HG03097 (cell line): ENCODE data around the gene CYTH2.
A peak's percentile ranks its signal among the peaks of the same experiment; 100 is the strongest.

Experiments used
- ATAC-seq: cut with Tn5 transposase; IDR thresholded peaks from one replicate; pipeline ENCODE4 v1.9.1; 2021; ENCODE audit not compliant: unreplicated experiment, low FRiP score

CYTH2 gene

DNA sequence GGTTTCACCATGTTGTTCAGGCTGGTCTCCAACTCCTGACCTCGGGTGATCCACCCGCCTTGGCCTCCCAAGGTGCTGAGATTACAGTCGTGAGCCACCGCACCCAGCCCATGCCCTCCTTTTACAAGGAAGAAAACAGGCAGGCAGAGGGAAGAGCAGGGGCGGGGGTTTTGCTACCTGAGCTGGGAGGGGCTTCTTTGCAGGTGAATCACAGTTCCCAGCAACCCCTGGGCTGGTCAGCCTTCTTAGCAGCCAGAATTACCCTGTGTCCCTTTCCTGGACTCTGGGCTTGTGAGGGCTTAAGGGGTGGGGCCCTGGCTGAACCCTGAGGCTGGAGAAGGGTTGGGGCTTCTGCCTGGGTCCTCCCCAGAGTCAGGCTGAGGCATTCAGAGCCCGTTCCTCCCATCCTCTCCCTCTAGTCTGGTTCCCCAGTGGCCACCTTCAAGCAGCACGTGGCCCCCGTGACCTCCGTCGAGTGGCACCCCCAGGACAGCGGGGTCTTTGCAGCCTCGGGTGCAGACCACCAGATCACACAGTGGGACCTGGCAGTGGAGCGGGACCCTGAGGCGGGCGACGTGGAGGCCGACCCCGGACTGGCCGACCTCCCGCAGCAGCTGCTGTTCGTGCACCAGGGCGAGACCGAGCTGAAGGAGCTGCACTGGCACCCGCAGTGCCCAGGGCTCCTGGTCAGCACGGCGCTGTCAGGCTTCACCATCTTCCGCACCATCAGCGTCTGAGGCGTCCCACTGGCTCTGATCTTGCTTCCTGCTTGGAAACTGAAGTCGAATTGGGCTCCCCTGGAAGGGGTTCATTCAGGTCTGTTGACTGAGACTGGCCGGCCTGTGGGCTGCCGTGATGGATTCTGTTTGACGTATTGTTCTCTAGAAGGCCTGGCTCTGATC lies 16.6 kb upstream of the CYTH2 start:
- no peak for ATAC-seq

DNA sequence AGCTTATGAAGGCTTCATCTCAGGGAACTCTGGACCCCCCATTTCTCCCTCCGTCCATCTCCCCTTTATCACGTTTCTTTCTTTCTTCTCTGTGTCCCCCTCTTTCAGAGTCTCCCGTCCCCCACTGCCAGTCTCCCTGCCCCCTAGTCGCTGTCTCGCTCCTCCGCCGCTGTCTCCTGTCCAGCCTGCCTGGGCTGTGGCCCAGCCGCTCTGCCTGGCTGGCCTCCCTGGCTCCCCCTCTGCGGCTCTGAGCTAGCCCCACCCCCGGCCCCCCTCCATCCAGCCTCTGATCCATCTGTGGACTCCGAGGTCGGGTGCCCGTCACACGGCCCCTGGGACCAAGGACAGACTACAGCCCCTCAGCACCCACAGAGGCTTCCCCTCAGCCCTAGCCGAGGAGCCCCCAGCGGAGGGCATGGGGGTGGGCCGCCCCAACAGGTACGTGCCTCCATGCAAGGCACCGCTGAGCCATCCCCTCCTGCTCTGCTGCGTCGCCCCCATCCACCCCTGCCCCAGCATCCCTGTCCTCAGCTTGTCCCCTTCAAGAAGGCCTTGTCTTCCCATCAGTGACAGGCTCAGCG lies 14.9 kb upstream of the CYTH2 start:
- ATAC-seq, result no peak

DNA sequence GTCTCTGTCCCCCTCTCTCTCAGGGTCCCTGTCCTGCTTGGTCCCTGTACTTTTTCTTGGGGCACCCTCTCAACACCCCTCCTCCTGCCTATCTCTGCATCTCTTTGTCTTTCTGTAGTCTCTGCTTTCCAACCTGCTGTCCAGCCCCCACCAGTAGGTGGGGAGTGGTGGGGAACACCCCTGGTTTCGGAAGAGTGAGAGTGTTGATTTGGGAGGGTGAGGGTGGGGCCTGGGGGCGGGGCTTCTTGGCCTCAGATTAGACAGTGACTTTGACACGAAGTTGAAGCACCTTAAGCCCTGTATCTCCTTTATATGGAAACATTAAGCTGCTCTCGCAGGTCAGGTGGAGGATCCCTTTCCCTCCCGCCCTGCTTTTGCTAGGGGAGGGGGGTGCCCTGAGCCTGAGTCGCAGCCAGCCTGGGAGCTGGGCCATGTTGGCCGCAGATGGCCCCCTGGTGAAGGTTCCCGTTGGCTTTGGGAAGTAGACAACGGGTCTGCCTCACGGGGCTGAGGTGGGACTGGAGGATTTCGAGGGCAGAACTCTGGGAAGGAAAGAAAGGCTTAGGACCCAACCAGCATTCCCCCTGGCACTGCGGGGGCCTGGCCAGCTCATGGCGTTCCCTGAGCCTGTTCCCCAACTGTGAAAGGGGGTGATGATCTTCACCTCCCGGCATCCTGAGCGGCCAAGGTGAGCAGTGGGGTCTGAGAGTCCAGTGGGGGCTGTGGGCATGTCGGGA lies 13.8 kb upstream of the CYTH2 start, which contains the start of gene KCNJ14:
Gene KCNJ14, plus strand, starts transcription at position 404 of the 737 bp plus-strand sequence. CDS start 6,151 bp downstream, outside the sequence.
- no peak for ATAC-seq

DNA sequence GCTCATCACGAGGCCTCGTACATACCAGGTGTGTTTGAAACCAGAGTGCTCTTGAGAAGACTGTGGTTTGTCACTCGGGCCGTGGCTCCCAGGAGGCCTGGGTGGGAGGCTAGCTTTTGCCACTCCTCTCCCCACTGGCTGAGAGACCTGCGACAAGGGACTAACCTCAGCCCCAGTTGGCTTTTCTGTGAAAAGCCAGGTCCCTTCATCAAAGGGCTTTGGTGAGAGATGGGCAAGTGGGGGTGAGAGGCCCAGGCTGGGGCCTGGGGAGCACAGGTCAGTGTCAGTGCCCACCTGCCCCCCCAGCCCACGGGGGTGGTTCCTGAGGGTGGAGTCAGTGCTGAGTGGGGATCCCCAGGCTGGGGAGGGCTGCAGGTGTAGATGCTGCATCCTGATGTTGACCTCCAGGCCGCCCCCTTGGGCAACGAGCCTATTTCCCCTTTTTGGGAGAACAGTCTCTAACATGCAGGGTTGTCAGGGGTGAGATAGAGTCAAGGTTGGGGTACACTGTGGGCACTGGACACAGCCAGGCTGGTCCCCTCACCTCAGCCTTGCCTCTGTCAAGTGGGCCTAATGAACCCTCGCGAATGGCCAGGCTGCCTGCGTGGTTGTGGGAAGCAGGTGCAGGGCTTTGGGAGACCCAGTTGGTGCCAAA lies 13.1 kb upstream of the CYTH2 start:
- ATAC-seq, result no peak

DNA sequence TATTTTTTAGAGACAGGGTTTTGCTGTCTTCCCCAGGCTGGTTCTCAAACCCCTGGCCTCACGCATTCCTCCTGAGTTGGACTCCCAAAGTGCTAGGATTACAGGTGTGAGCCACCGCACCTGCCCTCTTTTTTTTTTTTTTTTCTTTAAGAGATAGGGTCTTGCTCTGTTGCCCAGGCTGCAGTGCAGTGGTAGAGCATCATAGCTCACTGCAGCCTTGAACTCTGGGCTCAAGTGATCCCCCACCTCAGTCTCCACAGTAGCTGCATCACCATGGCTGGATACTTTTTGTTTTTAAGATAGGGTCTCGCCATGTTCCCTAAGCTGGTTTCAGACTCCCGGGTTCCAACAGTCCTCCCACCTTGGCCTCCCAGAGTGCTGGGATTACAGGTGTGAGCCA lies 12.3 kb upstream of the CYTH2 start:
- ATAC-seq, result no peak

DNA sequence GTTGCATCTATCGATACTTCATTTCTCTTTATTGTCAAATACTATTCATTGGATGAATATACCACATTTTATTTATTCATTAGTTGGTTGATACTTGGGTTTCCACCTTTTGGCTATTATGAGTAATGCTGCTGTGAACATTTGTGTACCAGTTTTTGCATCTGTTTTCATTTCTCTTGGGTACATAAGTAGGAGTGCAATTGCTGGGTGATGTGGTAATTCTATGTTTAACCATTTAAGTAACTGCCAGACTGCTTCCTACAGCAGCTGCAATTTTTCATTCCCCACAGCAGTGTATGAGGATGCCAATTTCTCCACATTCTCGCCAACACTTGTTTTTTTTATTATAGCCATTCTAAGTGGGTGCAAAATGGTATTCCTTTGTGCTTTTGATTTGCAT lies 11.2 kb upstream of the CYTH2 start:
- no peak for ATAC-seq

DNA sequence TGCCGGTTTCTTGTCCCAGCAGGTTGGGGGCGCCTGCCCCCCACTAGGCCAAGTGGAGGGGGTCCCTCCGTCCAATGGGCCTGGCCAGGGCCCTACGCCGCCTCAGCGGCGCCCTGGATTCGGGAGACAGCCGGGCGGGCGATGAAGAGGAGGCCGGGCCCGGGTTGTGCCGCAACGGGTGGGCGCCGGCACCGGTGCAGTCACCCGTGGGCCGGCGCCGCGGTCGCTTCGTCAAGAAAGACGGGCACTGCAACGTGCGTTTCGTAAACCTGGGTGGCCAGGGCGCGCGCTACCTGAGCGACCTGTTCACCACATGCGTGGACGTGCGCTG lies 7.6 kb upstream of the CYTH2 start:
- no peak for ATAC-seq

DNA sequence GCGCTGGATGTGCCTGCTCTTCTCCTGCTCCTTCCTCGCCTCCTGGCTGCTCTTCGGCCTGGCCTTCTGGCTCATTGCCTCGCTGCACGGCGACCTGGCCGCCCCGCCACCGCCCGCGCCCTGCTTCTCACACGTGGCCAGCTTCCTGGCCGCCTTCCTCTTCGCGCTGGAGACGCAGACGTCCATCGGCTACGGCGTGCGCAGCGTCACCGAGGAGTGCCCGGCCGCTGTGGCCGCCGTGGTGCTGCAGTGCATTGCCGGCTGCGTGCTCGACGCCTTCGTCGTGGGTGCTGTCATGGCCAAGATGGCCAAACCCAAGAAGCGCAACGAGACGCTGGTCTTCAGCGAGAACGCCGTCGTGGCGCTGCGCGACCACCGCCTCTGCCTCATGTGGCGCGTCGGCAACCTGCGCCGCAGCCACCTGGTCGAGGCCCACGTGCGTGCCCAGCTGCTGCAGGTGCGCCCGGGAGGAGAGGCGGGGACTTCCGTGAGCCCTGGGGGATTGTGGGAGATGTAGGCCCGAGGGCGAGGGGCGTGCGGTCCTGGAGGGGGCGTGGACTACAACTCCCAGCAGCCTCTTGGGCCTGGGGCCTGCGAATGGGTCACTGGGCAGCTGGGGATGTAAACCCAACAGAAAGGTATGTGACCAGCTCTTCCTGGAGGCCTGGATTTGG lies 7.0 kb upstream of the CYTH2 start:
- ATAC-seq, result no peak

DNA sequence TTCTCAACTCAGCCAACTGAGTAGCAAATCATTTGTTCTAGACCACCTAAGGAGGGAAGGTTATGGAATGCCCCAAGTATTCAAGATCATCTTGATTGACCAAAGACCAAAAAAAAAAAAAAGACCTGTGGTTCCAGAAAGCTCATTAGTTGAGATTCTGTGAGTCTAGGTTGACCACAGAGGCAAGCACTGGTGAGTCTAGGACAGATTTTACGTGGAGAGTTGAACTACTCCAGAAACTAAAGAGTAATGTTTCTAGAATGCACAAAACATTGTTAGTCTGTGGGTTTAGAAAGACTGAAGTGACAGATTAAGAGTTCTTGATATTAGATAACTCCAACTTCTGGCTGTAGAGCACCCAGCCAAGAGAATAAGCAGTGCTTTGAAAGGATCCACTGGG lies 4.0 kb upstream of the CYTH2 start:
- ATAC-seq, result no peak

DNA sequence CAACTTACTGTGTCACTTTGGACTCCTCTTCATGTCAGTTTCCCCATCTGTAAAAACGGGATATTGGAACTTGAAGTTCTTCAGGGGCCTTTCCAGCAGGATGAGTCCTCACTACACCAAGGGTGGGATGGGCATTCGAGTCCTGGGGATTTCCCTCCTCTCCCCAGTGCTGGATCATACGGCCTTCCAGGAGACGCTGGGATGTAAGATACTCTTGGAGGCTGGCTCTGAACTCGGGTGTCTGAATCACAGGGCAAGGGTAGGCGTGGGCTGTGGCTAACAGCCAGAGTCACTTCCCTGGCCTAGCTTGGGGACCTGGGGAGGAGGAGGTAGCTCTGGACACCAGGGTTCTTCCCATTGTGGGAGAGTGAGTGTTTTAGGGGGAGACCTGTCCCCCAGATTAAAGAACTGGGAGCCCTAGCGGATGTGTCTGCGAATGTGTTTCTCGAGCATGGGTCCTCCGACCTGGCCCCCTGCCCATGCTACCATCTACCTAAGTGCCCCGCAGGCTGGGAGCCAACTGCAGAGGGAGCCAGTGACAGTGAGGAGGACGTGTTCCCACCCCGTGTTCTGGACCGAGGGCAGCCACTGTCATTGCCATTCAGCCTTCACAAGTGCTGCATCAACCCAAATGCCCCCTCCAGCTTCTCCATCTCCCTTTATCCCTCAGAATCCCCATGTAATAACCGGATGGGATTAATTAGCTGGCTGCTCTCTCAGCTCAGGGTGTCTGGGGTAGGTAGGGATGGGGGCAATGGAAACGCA lies 2.4 kb upstream of the CYTH2 start:
- ATAC-seq, result no peak

DNA sequence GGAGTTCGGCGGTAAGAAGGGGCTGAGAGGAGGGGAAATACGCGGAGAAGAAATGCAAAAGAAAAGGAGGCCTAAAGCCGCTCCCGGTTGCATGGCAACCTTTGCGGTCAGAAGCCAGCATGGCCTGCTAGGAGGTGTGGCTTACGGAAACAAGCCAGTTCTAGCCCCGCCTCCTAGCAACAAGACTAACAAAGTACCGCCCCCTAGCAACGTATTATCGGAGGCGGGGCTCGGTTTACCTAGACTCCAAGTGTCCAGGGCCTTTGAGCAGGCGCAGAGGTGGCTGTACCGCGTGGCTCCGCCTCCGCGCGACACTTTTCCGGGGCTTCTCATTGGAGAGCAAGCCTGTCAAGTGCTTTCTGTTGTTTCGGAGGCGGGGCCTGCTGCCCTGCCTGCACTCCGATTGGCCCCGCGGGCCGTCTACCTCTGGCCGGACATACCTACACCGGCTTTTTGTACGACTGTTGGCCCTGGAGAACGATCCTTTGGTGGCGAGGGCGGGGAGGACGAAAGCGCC lies 339 bp upstream of the CYTH2 start:
- ATAC-seq, result peak; percentile 92

DNA sequence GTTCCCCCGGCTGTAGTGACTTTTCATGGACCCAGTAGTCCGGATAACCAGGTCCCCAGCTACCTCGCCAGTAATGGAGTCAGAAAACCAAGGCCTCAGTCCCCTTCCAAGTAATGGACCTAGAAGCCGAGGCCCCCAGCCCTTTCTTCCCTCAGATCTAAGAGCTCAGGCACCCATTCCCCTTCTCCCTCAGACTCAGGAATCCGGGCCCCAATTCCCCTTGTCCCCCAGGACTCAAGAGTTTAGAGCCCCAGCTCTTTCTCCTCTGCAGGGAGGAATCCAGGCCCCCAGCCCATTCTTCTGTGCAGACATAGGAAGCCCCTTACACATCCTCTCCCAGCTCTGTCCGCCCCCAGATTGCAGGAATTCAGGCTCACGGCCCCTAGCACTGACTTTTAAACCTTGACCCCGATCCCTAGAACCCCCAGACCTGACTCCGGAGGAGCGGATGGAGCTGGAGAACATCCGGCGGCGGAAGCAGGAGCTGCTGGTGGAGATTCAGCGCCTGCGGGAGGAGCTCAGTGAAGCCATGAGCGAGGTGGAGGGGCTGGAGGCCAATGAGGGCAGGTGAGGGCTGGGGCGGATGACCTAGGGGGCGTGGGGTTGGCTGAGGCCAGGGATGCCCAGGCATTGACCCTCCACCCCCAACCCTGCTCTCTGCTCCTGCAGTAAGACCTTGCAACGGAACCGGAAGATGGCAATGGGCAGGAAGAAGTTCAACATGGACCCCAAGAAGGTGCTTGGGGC lies 938 bp downstream of the CYTH2 start:
- ATAC-seq, result no peak

DNA sequence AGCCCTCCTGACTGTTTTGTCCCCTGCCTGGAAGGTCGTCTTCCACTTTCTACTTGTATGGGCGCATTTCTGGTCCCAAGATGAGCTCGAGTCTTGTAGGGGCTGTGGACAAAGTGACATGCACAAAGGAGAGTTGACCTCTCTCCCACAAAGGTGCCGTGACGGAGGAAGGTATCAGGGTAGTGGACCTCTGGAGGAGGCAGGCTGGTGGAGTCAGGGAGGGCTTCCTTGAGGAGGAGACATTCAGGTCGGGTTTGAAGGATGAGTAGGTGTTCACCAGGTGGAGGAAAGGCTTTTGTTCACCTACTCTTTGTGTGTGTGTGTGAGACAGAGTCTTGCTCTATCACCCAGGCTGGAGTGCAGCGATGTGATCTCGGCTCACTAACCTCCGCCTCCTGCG lies 1.7 kb downstream of the CYTH2 start:
- no peak for ATAC-seq

DNA sequence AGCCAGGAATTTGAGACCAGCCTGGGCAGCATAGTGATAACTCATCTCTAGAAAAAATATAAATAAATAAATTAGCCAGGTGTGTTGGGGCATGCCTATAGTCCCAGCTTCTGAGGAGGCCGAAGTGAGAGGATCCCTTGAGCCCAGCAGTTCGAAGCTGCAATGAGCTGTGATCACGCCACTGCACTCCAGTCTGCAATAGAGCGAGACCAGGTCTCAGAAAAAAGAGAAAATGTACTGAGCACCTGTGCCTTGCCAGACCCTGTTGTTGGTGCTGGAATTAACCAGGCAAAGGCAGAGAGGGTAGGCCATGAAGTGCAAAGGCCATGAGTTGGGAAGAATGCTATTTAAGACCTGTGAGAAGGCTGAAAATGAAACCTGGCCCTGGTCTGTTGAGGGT lies 2.7 kb downstream of the CYTH2 start:
- ATAC-seq, result no peak

DNA sequence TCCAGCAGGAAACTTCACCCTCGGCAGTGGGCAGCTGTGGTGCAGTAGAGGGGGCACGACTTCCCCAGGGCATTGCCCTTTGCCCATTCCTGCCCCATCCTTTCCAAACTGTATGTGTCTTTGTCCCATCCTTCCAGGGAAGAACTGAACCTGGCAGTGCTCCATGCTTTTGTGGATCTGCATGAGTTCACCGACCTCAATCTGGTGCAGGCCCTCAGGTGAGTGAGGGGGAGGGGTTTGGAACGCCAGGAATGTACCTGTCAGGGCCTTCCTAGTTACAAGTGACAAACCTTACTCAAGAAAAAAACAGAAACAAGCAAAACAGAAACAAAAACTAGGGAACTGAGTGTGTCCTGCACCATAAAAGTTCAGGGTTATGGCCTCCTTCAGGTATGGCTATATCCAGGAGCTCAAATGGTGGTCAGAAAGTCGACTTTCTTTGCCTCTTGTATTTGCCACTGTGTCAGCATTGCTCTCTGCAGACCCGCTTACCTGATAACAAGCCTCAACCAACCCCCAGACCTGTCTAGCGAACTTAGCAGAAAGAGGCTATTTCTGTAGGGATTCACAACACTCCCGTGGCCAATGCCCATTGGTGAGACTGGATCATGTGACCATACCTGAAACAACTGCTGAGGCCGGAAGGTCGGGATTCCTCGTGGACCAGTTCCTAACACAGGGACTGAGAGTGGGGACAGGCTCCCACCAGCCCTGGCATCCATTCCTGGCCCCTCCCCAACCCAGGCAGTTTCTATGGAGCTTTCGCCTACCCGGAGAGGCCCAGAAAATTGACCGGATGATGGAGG lies 4.2 kb downstream of the CYTH2 start:
- no peak for ATAC-seq

DNA sequence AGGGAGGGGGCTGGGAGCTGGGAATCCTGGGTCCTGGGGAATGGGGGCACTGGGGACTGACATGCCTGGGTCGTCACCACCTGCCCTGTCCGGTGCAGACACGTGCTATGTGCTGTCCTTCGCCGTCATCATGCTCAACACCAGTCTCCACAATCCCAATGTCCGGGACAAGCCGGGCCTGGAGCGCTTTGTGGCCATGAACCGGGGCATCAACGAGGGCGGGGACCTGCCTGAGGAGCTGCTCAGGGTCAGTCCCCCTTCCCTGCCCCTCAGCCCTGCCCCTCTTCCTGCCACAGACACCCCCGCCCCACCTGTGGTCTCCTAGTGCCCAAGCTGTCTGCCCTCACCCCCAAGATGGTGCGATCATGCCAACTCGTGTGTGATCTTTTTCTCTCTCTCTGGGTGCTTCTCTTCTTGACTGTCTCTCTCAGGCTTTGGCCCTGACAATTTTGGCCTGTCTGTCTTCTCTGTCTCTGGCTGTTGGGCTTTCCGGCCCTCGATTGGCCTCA lies 5.0 kb downstream of the CYTH2 start:
- no peak for ATAC-seq

DNA sequence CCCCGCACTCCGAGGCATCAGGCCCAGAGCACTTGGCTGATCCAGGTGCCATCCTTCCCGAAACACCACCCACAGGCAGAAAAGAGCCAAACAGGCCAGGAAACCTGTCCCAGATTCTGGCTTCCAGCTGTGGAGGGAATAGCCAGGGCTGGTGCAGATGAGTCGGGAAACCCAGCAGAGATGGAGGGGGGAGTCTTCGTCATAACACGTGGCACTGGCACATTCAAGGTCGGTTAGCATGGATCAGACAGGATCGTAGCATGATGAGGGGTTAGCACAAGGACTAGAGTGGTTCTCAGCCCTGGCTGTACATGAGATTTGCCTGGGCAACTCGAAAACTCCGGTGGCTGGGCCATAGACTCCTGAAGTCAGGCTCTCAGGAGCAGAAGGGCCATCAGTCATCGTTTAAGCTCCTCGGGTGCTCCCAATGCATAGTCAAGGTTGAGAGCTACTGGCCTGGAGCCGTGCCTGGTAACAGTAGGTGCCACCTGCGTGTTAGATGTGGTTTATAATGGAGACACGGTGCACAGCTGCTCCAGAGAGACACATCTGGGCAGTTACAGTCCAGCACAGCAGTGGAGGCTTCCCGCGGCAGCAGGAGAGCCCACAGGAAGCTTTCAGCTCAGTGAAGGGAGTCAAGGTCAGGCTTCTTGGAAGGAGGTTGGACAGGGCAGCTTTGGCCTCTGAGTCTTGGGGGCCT lies 6.3 kb downstream of the CYTH2 start:
- ATAC-seq, result no peak
